ENCODE data around the gene CCDC106. TPM values are rescaled to one million over a fixed set of nuclear protein-coding genes. Genes with fewer than 3 reads are reported as not detected.
A peak's percentile ranks its signal among the peaks of the same experiment; 100 is the strongest.

CCDC106 gene
- total RNA-seq, 2 experiments from 2014 or later = 8.8 to 11.2 TPM

DNA sequence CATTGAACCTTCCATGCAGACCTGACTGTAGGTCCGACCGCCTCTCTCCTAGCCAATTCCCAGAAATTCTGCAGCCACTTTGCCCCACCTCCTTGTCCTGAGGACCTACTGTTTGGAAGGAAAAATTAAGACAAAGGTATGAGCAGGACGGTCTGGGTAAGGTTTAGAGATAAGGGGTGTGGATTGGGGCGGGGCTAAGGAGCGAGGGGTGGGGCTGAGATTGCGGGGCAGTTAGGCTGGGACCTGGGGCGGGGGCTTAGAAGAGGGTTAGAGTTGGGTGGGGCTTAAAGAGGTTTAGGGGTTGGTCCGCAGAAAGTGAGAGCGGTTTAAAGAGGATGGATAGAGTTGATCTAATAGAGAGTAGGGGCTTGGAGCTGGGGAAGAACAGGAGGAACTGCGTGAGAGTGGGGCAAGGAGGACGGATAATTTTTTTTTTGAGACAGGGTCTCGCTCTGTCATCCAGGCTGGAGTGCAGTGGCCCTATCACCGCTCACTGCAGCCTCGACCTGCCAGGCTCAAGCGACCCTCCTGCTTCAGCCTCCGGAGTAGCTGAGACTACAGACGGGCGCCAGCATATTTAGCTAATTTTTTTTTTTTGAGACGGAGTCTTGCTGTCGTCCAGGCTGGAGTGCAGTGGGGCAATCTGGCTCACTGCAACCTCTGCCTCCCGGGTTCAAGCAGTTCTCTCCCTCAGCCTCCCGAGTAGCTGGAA is 44.3 kb upstream of the CCDC106 start:
- Mint-ChIP-seq H3K36me3 (ENCODE audit: low read depth) (peaks cover 24% of the 10 kb centered on the region), H3K4me3 (peak overlapping the region; percentile 80), H3K27me3 (no peaks in the 10 kb centered on the region), H3K27ac (peak overlapping the region; percentile 91), H3K9me3 (peaks cover 2% of the 10 kb centered on the region), H3K4me1 (ENCODE audit: low read depth) (peaks cover 50% of the 10 kb centered on the region)
- ChIA-PET CTCF (interaction anchor here (0.8 kb wide), 1 partner anchor 34 kb away, joined by 3 read pairs; no protein-coding TSS in a partner anchor), POLR2A (interaction anchor here (0.8 to 1.2 kb wide), 4 partner anchors 9 to 213 kb away, joined by 3 read pairs; no protein-coding TSS in a partner anchor)
- intact Hi-C loops (cut with micrococcal nuclease) = no loop called here
- TF ChIP-seq, protein P1, sequence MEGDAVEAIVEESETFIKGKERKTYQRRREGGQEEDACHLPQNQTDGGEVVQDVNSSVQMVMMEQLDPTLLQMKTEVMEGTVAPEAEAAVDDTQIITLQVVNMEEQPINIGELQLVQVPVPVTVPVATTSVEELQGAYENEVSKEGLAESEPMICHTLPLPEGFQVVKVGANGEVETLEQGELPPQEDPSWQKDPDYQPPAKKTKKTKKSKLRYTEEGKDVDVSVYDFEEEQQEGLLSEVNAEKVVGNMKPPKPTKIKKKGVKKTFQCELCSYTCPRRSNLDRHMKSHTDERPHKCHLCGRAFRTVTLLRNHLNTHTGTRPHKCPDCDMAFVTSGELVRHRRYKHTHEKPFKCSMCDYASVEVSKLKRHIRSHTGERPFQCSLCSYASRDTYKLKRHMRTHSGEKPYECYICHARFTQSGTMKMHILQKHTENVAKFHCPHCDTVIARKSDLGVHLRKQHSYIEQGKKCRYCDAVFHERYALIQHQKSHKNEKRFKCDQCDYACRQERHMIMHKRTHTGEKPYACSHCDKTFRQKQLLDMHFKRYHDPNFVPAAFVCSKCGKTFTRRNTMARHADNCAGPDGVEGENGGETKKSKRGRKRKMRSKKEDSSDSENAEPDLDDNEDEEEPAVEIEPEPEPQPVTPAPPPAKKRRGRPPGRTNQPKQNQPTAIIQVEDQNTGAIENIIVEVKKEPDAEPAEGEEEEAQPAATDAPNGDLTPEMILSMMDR (IDR thresholded peaks at IDR 0.05) = no peak
- no peak for DNase-seq
- ATAC-seq = no peak

DNA sequence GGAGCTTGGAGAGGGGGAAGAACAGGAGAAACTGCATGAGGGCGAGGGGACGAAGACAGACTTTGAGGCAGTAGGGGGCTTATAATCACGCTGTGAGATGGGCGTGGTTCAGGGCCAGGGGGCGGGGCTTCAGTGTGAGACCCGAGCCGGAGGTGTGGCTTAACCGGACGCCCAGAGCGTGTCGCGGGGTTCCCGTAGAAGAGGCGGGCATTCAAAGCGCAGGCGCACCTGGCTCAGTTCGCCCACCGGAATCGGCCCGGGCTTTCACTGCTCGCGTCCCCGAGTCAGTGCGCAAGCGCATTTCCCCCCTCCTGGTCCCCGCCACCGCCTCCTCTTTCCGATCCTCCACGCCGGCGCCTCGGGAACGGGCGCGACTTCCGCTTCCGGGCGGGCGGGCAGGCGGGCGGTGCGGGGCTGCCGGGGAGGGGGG is 42.8 kb upstream of the CCDC106 start:
- Mint-ChIP-seq H3K4me1 (ENCODE audit: low read depth) (peaks cover 53% of the 10 kb centered on the region), H3K9me3 (peaks cover 2% of the 10 kb centered on the region), H3K4me3 (peak overlapping the region; percentile 80), H3K27ac (peak overlapping the region; percentile 91), H3K36me3 (ENCODE audit: low read depth) (peaks cover 30% of the 10 kb centered on the region), H3K27me3 (no peaks in the 10 kb centered on the region)
- ATAC-seq (peak; percentile 86), DNase-seq (peak; percentile 99)
- TF ChIP-seq, protein P1 (IDR thresholded peaks at IDR 0.05) = no peak
- ChIA-PET POLR2A (interaction anchor here (1.0 to 2.5 kb wide), 6 partner anchors 8 to 214 kb away, joined by 3 to 26 read pairs (median 4); partner anchors contain the start of gene ZNF784), CTCF (interaction anchor here (1.0 to 2.4 kb wide), 18 partner anchors 12 to 138 kb away, joined by 3 to 22 read pairs (median 8); partner anchors contain the start of genes U2AF2 and ZNF784)
- intact Hi-C loops (cut with micrococcal nuclease) = no loop called here

DNA sequence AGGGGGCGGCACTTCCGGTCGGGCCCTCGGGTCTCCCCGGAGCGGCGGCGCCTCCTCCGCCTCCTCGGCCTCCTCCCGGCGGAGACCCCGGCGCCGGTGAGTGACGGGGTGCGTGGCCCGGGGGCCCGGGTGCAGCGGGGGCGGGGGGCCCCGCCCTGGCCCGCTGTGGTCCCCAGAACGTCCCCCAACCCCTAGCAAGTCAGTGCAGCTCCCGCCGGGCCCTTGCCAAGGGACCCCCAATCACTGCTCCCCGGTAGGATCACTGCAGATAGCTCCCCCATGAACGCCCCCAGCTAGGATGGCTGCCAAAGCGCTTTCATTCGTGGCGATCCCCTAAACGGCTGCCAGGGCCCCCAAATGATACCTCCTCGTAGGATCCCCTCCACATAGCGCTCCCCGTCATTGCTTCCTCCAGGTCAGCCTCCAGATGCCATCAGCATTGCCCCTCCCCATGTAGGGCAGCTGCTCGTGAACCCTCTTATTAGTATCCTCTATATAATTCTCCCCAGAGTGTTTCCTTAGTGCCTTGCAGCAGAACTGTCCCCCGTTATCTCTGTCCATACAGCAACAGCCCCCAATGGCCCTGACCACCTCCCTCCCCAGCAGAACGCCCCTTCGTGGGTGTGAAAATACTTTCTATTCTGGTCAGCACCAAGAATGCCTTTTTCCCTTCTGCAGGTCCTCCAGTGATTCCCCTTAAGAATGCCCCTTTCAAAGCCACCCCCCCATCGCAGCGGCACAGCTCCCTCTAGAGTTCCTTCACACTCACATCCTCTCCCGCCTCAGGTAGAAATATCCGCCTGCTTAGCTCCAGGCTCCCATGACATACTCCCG is 42.2 kb upstream of the CCDC106 start, which contains the start of gene ZNF865:
Gene ZNF865, plus strand, starts transcription at position 11 of the 834 bp plus-strand sequence. CDS start 7,972 bp downstream, outside the sequence.
- ChIA-PET POLR2A (interaction anchor here (1.0 to 2.5 kb wide), 7 partner anchors 10 to 36 kb away, joined by 3 to 26 read pairs (median 5); partner anchors contain the start of genes ZNF579 and ZNF784), CTCF (interaction anchor here (0.8 to 2.4 kb wide), 30 partner anchors 11 to 138 kb away, joined by 3 to 22 read pairs (median 6); partner anchors contain the start of genes CCDC106, NAT14, U2AF2 and ZNF628)
- peak; percentile 87 for DNase-seq
- intact Hi-C loops (cut with micrococcal nuclease) = no loop called here
- peak within 1 kb of the TSS; percentile 96 for H3K27ac Mint-ChIP-seq
- H3K4me3 Mint-ChIP-seq = peak within 1 kb of the TSS; percentile 92
- TF ChIP-seq, protein P1 (IDR thresholded peaks at IDR 0.05) = peak; percentile 66
- H3K36me3 Mint-ChIP-seq (ENCODE audit: low read depth) = peaks cover 35% of the 10 kb centered on the region
- H3K27me3 Mint-ChIP-seq = no peaks in the 10 kb centered on the region
- ATAC-seq = peak; percentile 26
- peaks cover 56% of the 10 kb centered on the region for H3K4me1 Mint-ChIP-seq (ENCODE audit: low read depth)
- H3K9me3 Mint-ChIP-seq = peaks cover 2% of the 10 kb centered on the region

DNA sequence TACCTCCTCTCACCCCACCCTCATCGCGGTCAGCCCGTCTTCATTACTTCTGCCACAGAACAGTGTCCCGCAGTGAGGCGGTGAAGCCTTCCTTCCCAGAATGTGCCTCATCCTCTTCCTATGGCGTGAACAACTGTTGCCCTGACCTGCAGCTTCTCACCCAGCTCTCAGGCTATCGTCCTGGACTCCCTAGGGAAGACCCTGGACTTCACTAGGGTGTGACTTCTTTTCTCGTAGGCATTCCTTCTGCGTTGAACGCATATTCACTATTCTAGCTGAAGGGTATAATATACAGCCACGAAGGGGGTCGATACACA is 41.6 kb upstream of the CCDC106 start:
- Mint-ChIP-seq H3K4me1 (ENCODE audit: low read depth) (peaks cover 55% of the 10 kb centered on the region), H3K27me3 (no peaks in the 10 kb centered on the region), H3K27ac (peak overlapping the region; percentile 96), H3K36me3 (ENCODE audit: low read depth) (peaks cover 38% of the 10 kb centered on the region), H3K9me3 (peaks cover 2% of the 10 kb centered on the region), H3K4me3 (peak overlapping the region; percentile 92)
- DNase-seq (no peak), ATAC-seq (no peak)
- POLR2A ChIA-PET = interaction anchor here (1.0 to 2.5 kb wide), 7 partner anchors 9 to 36 kb away, joined by 3 to 26 read pairs (median 5); partner anchors contain the start of genes ZNF579 and ZNF784
- intact Hi-C loops (cut with micrococcal nuclease) = no loop called here
- TF ChIP-seq, protein P1 (IDR thresholded peaks at IDR 0.05) = peak; percentile 13
- CTCF ChIA-PET = interaction anchor here (0.8 to 2.4 kb wide), 30 partner anchors 11 to 139 kb away, joined by 3 to 22 read pairs (median 6); partner anchors contain the start of genes CCDC106, NAT14, U2AF2 and ZNF628
